Measurements from ENCODE around the gene RNF123.

Gene RNF123

GRCh38 chr3:49689046-49689907 lies at the start of gene RNF123, which contains the start of gene MST1:
RNF123 (plus strand) TSS chr3:49689557; CDS start chr3:49691166, 1,609 bp downstream.
MST1 (minus strand) TSS chr3:49689474; CDS start chr3:49688691, 783 bp downstream.
- DNase-seq, result no peak

GRCh38 chr3:49641292-49641691 lies 48.1 kb upstream of the RNF123 start:
- DNase-seq, result no peak

- no peak for DNase-seq
Measured at GRCh38 chr3:49641921-49642707, 47.2 kb upstream of the RNF123 start.

- DNase-seq, result no peak
Measured at GRCh38 chr3:49642708-49643145, 46.6 kb upstream of the RNF123 start.

GRCh38 chr3:49644684-49645083 lies 44.7 kb upstream of the RNF123 start:
- no peak for DNase-seq

- no peak for DNase-seq
Measured at GRCh38 chr3:49646236-49646635, 43.1 kb upstream of the RNF123 start.

- DNase-seq, result no peak
Measured at GRCh38 chr3:49647741-49648140, 41.6 kb upstream of the RNF123 start.

GRCh38 chr3:49648354-49649019 lies 40.9 kb upstream of the RNF123 start:
- DNase-seq, result no peak

- no peak for DNase-seq
Measured at GRCh38 chr3:49649576-49649975, 39.8 kb upstream of the RNF123 start.

GRCh38 chr3:49650177-49650576 lies 39.2 kb upstream of the RNF123 start:
- no peak for DNase-seq

- DNase-seq, result no peak
Measured at GRCh38 chr3:49650637-49651036, 38.7 kb upstream of the RNF123 start.

- no peak for DNase-seq
Measured at GRCh38 chr3:49652218-49652902, 37.0 kb upstream of the RNF123 start.

- DNase-seq, result no peak
Measured at GRCh38 chr3:49652903-49653415, 36.4 kb upstream of the RNF123 start.

GRCh38 chr3:49653621-49654020 lies 35.7 kb upstream of the RNF123 start:
- no peak for DNase-seq

- no peak for DNase-seq
Measured at GRCh38 chr3:49654176-49654825, 35.1 kb upstream of the RNF123 start.

- DNase-seq, result no peak
Measured at GRCh38 chr3:49654955-49655556, 34.3 kb upstream of the RNF123 start.

GRCh38 chr3:49655731-49656285 lies 33.5 kb upstream of the RNF123 start:
- no peak for DNase-seq

- no peak for DNase-seq
Measured at GRCh38 chr3:49656541-49657112, 32.7 kb upstream of the RNF123 start.

GRCh38 chr3:49657208-49657915 lies 32.0 kb upstream of the RNF123 start:
- no peak for DNase-seq

- DNase-seq, result no peak
Measured at GRCh38 chr3:49658711-49659110, 30.6 kb upstream of the RNF123 start.
